Activated naive CD8-positive, alpha-beta T cell (primary cell): ENCODE results near the gene MPHOSPH9.

ENCODE experiments used
- H3K27ac Mint-ChIP-seq: one replicate; pipeline ENCODE4 v1.8.0; 2021; ENCODE audit warnings: mixed read lengths
- H3K27me3 Mint-ChIP-seq: one replicate; pipeline ENCODE4 v1.8.0; 2021; ENCODE audit warnings: mixed read lengths
- H3K36me3 Mint-ChIP-seq: one replicate; pipeline ENCODE4 v1.8.0; 2021; ENCODE audit warnings: mixed read lengths
- H3K4me1 Mint-ChIP-seq: one replicate; pipeline ENCODE4 v1.8.0; 2021; ENCODE audit warnings: low read depth, mixed read lengths
- H3K4me3 Mint-ChIP-seq: one replicate; pipeline ENCODE4 v1.8.0; 2021; ENCODE audit warnings: mild to moderate bottlenecking, mixed read lengths
- H3K9me3 Mint-ChIP-seq: one replicate; pipeline ENCODE4 v1.8.0; 2021; ENCODE audit warnings: low read depth, mixed read lengths

MPHOSPH9 gene

GRCh38 chr12:123150744-123151456 lies 82.0 kb downstream of the MPHOSPH9 start, which contains the start of gene PITPNM2:
TSS of gene PITPNM2 (minus strand) at chr12:123151090. CDS start at chr12:123034590, 116,500 bp downstream.
- Mint-ChIP-seq H3K27me3 (no peaks in the 10 kb centered on the region), H3K4me3 (peak within 1 kb of the TSS; percentile 88), H3K27ac (peak within 1 kb of the TSS; percentile 88), H3K9me3 (no peaks in the 10 kb centered on the region), H3K4me1 (peaks cover 40% of the 10 kb centered on the region), H3K36me3 (peaks cover under 1% of the 10 kb centered on the region)

DNA sequence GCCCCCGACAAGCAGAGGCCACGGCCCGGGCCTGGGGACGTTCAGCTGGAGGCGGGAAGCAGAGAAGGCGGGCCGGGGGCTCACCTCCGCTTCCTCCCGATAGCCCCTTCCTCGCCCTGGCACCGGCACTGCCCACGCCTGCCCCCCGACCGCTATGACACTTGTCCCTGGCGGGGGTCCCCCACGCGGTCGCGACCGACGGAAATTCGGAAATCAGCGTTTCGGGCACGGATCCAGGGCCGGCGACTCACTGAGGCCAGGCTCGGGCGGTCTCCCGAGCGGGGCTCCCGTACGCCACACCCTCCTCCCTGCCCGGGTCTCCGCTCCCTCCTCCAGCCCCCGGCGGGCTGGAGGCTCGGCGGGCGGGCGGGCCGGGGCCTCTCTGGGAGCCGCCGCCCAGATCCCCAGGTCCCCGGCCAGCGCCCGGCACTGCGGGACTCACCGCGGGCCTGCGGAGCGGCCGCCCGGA lies 82.6 kb downstream of the MPHOSPH9 start:
- Mint-ChIP-seq H3K36me3 (peaks cover 2% of the 10 kb centered on the region), H3K9me3 (no peaks in the 10 kb centered on the region), H3K4me3 (peak overlapping the region; percentile 88), H3K27me3 (no peaks in the 10 kb centered on the region), H3K4me1 (peaks cover 41% of the 10 kb centered on the region), H3K27ac (no peak overlapping the region)

- Mint-ChIP-seq H3K4me3 (peak overlapping the region; percentile 88), H3K27me3 (no peaks in the 10 kb centered on the region), H3K9me3 (no peaks in the 10 kb centered on the region), H3K27ac (peak overlapping the region; percentile 86), H3K36me3 (peaks cover 2% of the 10 kb centered on the region), H3K4me1 (peaks cover 42% of the 10 kb centered on the region)
Observed at GRCh38 chr12:123149501-123150274, 83.3 kb downstream of the MPHOSPH9 start.

DNA sequence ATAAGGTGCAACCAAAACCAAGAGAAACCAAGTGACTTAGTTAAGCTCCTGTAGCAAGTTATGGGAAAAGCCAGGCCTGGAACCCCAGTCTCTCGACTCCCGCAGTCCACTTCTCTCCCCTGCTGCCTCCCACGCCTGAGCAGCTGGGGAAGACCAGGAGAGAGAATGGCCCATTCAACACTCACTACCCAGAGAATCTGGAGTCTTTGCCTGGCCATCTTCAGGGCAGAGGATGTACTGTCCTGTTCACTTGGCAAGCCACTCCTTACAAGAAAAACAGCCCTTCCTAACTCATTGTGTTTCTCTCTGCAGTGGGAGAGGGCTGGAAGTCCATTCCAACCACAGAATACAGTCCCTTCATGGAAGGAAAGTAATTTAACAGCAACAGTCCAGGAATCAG lies 83.9 kb downstream of the MPHOSPH9 start:
- no peaks in the 10 kb centered on the region for H3K27me3 Mint-ChIP-seq
- no peaks in the 10 kb centered on the region for H3K9me3 Mint-ChIP-seq
- peaks cover 2% of the 10 kb centered on the region for H3K36me3 Mint-ChIP-seq
- H3K4me3 Mint-ChIP-seq: peak overlapping the region; percentile 88
- peak overlapping the region; percentile 86 for H3K27ac Mint-ChIP-seq
- peaks cover 43% of the 10 kb centered on the region for H3K4me1 Mint-ChIP-seq

DNA sequence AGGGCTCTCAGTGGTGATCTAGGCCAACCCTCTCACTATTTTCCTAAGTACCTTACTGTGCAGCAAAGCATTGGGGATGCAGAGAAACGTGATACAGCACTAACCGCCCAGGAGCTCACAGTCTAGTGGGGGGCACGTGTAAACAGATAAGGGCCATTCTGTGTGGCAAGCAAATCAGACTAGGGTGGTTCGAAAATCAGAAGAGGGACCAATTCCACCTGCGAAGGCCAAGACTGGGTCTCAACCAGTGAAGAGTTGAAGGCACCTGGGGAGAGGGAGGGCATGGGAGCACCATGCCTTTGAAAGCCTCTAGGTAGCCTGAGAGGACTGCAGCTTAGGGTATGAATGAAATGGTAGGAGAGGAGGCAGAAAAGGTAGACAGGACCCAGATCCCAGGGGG lies 84.3 kb downstream of the MPHOSPH9 start:
- peak overlapping the region; percentile 88 for H3K4me3 Mint-ChIP-seq
- peak overlapping the region; percentile 86 for H3K27ac Mint-ChIP-seq
- H3K4me1 Mint-ChIP-seq: peaks cover 44% of the 10 kb centered on the region
- no peaks in the 10 kb centered on the region for H3K27me3 Mint-ChIP-seq
- H3K36me3 Mint-ChIP-seq: peaks cover 2% of the 10 kb centered on the region
- no peaks in the 10 kb centered on the region for H3K9me3 Mint-ChIP-seq

DNA sequence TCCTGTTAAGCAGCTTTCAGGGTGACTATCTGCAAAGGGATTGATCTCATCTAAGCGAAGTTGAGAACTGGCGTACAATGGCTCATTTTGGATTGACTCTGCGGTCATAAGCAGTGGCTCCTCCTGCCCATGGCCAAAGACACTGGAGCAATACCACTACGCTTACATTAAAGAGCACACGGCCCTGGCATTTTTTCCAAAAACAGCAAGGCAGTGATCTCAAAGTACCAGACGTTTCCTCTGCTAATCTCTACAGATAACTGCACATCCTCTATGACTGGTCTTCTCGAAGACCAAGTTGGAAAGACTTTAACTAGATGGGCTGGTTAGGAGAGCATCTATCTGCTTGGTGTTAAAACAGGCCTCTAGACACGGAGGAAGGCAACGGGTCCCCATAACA lies 84.7 kb downstream of the MPHOSPH9 start:
- peaks cover 2% of the 10 kb centered on the region for H3K36me3 Mint-ChIP-seq
- H3K9me3 Mint-ChIP-seq: no peaks in the 10 kb centered on the region
- peaks cover 44% of the 10 kb centered on the region for H3K4me1 Mint-ChIP-seq
- no peak overlapping the region for H3K27ac Mint-ChIP-seq
- no peaks in the 10 kb centered on the region for H3K27me3 Mint-ChIP-seq
- H3K4me3 Mint-ChIP-seq: peak overlapping the region; percentile 88

- Mint-ChIP-seq H3K27me3 (no peaks in the 10 kb centered on the region), H3K27ac (no peak overlapping the region), H3K4me1 (peaks cover 49% of the 10 kb centered on the region), H3K4me3 (no peak overlapping the region), H3K36me3 (peaks cover 2% of the 10 kb centered on the region), H3K9me3 (no peaks in the 10 kb centered on the region)
Observed at GRCh38 chr12:123145211-123145610, 87.7 kb downstream of the MPHOSPH9 start.

GRCh38 chr12:123143736-123144461 lies 89.0 kb downstream of the MPHOSPH9 start:
- H3K27me3 Mint-ChIP-seq: no peaks in the 10 kb centered on the region
- peak overlapping the region; percentile 0 for H3K27ac Mint-ChIP-seq
- H3K36me3 Mint-ChIP-seq: peaks cover 2% of the 10 kb centered on the region
- no peaks in the 10 kb centered on the region for H3K9me3 Mint-ChIP-seq
- peaks cover 47% of the 10 kb centered on the region for H3K4me1 Mint-ChIP-seq
- H3K4me3 Mint-ChIP-seq: no peak overlapping the region

- Mint-ChIP-seq H3K4me1 (peaks cover 41% of the 10 kb centered on the region), H3K4me3 (no peak overlapping the region), H3K27ac (no peak overlapping the region)
Observed at GRCh38 chr12:123142921-123143735, 89.8 kb downstream of the MPHOSPH9 start.

DNA sequence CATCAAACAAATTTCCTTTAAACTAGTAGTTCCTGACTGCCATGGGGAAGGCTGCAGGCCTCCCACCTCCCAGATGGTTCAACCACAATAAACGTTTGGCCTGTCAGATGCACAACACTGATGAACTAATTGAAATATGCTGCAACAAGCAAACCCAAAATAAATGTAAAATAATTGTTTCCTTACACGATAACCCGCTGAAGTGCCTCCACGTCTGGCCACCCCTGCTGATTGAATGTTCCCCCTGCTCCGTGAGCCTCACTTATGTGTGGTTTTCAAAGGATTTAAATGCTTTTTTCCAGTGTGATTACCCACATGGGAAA lies 90.5 kb downstream of the MPHOSPH9 start:
- Mint-ChIP-seq H3K4me3 (no peak overlapping the region), H3K27me3 (no peaks in the 10 kb centered on the region), H3K4me1 (peaks cover 36% of the 10 kb centered on the region), H3K36me3 (peaks cover 2% of the 10 kb centered on the region), H3K27ac (no peak overlapping the region), H3K9me3 (no peaks in the 10 kb centered on the region)

More at GRCh38 chr12:123142921-123143735, 89.8 kb downstream of the MPHOSPH9 start:
- Mint-ChIP-seq H3K36me3 (peaks cover 2% of the 10 kb centered on the region), H3K9me3 (no peaks in the 10 kb centered on the region), H3K27me3 (no peaks in the 10 kb centered on the region)

DNA sequence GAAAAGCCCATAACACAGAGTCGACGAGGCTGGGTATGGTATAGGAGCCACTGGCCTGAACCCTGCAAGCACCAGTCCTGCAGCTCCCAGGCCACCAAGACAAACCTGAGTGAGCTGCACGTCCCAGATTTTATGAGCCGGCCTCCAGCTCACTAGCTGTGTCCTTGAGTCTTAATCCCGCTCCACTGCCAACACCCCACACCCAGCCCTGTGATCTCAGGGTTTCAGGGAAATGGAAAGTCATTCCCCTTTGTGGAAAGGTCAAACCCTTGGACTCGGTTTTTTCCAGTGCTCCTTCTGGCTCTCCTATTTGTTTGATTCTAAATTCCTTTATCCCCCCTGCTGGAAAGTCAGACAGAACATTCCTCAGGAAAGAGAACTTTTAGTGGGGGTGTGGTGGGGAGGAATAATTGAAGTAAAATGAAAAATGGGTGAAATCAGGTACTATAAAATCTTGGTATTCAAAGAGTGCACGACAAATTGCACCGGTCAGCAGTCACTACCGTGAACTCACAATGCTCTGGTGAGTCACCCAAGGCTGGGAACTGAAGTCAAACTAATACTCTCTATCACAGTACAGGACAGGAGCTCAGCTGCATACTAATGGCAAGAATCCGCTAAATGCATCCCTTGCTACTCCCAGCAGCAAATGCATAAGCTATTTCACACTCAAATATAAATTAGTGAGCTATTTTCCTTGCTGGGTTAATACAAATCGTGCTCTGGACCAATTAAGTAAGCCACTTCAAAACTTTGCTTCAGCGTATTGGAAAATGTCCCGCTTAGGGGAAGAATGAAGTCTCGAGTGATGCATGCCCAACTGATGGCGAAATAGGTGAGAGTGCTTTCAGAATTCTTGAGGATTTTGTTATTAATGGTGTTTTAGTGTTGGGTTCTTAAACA lies 91.1 kb downstream of the MPHOSPH9 start:
- no peak overlapping the region for H3K27ac Mint-ChIP-seq

GRCh38 chr12:123140676-123141614 lies 92.0 kb downstream of the MPHOSPH9 start:
- H3K27me3 Mint-ChIP-seq: no peaks in the 10 kb centered on the region
- peak overlapping the region; percentile 22 for H3K27ac Mint-ChIP-seq
- H3K36me3 Mint-ChIP-seq: peaks cover 2% of the 10 kb centered on the region
- H3K4me3 Mint-ChIP-seq: no peak overlapping the region
- no peaks in the 10 kb centered on the region for H3K9me3 Mint-ChIP-seq
- peaks cover 33% of the 10 kb centered on the region for H3K4me1 Mint-ChIP-seq

More for the DNA sequence above, 91.1 kb downstream of the MPHOSPH9 start:
- peaks cover 2% of the 10 kb centered on the region for H3K36me3 Mint-ChIP-seq
- no peaks in the 10 kb centered on the region for H3K9me3 Mint-ChIP-seq
- H3K4me3 Mint-ChIP-seq: no peak overlapping the region
- H3K27me3 Mint-ChIP-seq: no peaks in the 10 kb centered on the region
- peaks cover 33% of the 10 kb centered on the region for H3K4me1 Mint-ChIP-seq
